Left lung (tissue), 14 donors: ENCODE measurements around the gene BID. TPM values are rescaled to one million over a fixed set of nuclear protein-coding genes. Genes with fewer than 3 reads are reported as not detected.

Experiments used
- ATAC-seq: fragments of 200-7000 bp; cut with Tn5 transposase; one replicate; pipeline ENCODE4 v1.9.1; 2020; ENCODE audit warnings: moderate library complexity
- DNase-seq, 4 donors: peaks; one replicate each; pipeline ENCODE4 v3.0.0-alpha.2; 2013 to 2020
- H3K27ac ChIP-seq, 2 donors: fragments of 200-600 bp; sonication (generic) in 1 of 2; one replicate each; pipeline versions ENCODE4 v1.5.0 to v1.8.0; 2020 to 2021
- H3K27me3 ChIP-seq, 2 donors: fragments of 200-600 bp; sonication (generic) in 1 of 2; one replicate each; pipeline versions ENCODE4 v1.5.0 to v1.8.0; 2020 to 2021
- H3K36me3 ChIP-seq, 2 donors: fragments of 200-600 bp; sonication (generic) in 1 of 2; one replicate each; pipeline versions ENCODE4 v1.5.0 to v1.8.0; 2020 to 2021
- H3K4me1 ChIP-seq, 2 donors: fragments of 200-600 bp; one replicate each; pipeline ENCODE4 v1.8.0; 2021
- H3K4me3 ChIP-seq, 2 donors: fragments of 200-600 bp; sonication (generic) in 1 of 2; one replicate each; pipeline versions ENCODE4 v1.5.0 to v1.8.0; 2020 to 2021; ENCODE audit warnings: mild to moderate bottlenecking in 1 of 2
- H3K9me3 ChIP-seq, 2 donors: fragments of 200-600 bp; sonication (generic) in 1 of 2; one replicate each; pipeline versions ENCODE4 v1.5.0 to v1.8.0; 2020 to 2021
- intact Hi-C, 2 donors: fragments of 100-400 bp; cut with DNase I; formaldehyde crosslinking; loops; one replicate each; pipeline versions ENCODE4 v1.11.2 to v1.14.2; 2022
- long read RNA-seq, 12 donors: library from polyadenylated mRNA in 2 of 12; unstranded in 2 of 12; transcript quantifications; one replicate each; pipeline ENCODE4 v2.0.0 and lab custom pipeline, GENCODE V29; 2019 to 2026
- polyA plus RNA-seq, 6 donors: library from polyadenylated mRNA; unstranded; fragments of 120-200 nt; gene quantifications; one replicate each; pipeline ENCODE4 v1.2.1, GENCODE V29; 2013; ENCODE audit not compliant: insufficient read length in 6 of 6
- total RNA-seq, 2 donors: library from RNA; stranded (reverse); fragmentation: NEBNext Ultra II Directional; extraction: Animal tissue kit (Norgen Biotek cat#: 25700); gene quantifications; one replicate each; pipeline ENCODE4 v1.2.1, GENCODE V29; 2021
- TF ChIP-seq, protein P1 (sequence below), 2 donors: fragments of 200-600 bp; sonication (generic) in 1 of 2; IDR thresholded peaks; one replicate each; pipeline versions ENCODE4 v1.5.0 to v1.8.0; 2021; ENCODE audit warnings: antibody characterized with exemption in 2 of 2
- donor health status: DM: no; HTN: yes; CAD: no.
- donor health status: DM: no; HTN: no; CAD: no.

The BID gene
- total RNA-seq = 10 to 100 TPM; 26.6 to 33.5 TPM
- 10 to 100 TPM; 18.1 to 22.7 (median 19.6) TPM for polyA plus RNA-seq
- long read RNA-seq, donor 1, transcript BID-215 (6 exons, 2,199 nt) = major isoform, 19 of 24 reads
- long read RNA-seq, donor 1, partial matches to known transcripts = 0 of 24 reads
- long read RNA-seq, donor 1, other reads (novel, unspliced or antisense) = 0 of 24 reads
- long read RNA-seq, donor 2, transcript BID-215 (6 exons, 2,199 nt) = major isoform, 12 of 16 reads
- long read RNA-seq, donor 2, partial matches to known transcripts = 0 of 16 reads
- long read RNA-seq, donor 2, other reads (novel, unspliced or antisense) = 0 of 16 reads
- long read RNA-seq, donor 3, transcript BID-215 (6 exons, 2,199 nt) = major isoform, 9 of 17 reads
- long read RNA-seq, donor 3, partial matches to known transcripts = 0 of 17 reads
- long read RNA-seq, donor 3, other reads (novel, unspliced or antisense) = 0 of 17 reads
- long read RNA-seq, donor 4, transcript BID-215 (6 exons, 2,199 nt) = major isoform, 30 of 35 reads
- long read RNA-seq, donor 4, partial matches to known transcripts = 1 of 35 reads
- long read RNA-seq, donor 4, other reads (novel, unspliced or antisense) = 2 of 35 reads
- long read RNA-seq, donor 5, transcript BID-215 (6 exons, 2,199 nt) = major isoform, 13 of 17 reads
- long read RNA-seq, donor 5, partial matches to known transcripts = 0 of 17 reads
- long read RNA-seq, donor 5, other reads (novel, unspliced or antisense) = 0 of 17 reads
- long read RNA-seq, donor 6, transcript BID-215 (6 exons, 2,199 nt) = major isoform, 15 of 19 reads
- long read RNA-seq, donor 6, partial matches to known transcripts = 0 of 19 reads
- long read RNA-seq, donor 6, other reads (novel, unspliced or antisense) = 0 of 19 reads
- long read RNA-seq, donor 7, transcript BID-215 (6 exons, 2,199 nt) = major isoform, 12 of 18 reads
- long read RNA-seq, donor 7, partial matches to known transcripts = 0 of 18 reads
- long read RNA-seq, donor 7, other reads (novel, unspliced or antisense) = 0 of 18 reads
- long read RNA-seq, donor 8, transcript BID-215 (6 exons, 2,199 nt) = major isoform, 14 of 15 reads
- long read RNA-seq, donor 8, partial matches to known transcripts = 0 of 15 reads
- long read RNA-seq, donor 8, other reads (novel, unspliced or antisense) = 0 of 15 reads
- long read RNA-seq, donor 9 = 0 reads
- long read RNA-seq, donor 10, transcript BID-215 (6 exons, 2,199 nt) = major isoform, 51 of 61 reads
- long read RNA-seq, donor 10, partial matches to known transcripts = 2 of 61 reads
- long read RNA-seq, donor 10, other reads (novel, unspliced or antisense) = 3 of 61 reads
- long read RNA-seq, donor 11, transcript BID-201 (6 exons, 2,495 nt) = minor isoform, 8 of 31 reads
- long read RNA-seq, donor 11, transcript BID-203 (4 exons, 1,879 nt) = minor isoform, 5 of 31 reads
- long read RNA-seq, donor 11, transcript BID-215 (6 exons, 2,199 nt) = major isoform, 14 of 31 reads
- long read RNA-seq, donor 11, partial matches to known transcripts = 0 of 31 reads
- long read RNA-seq, donor 11, other reads (novel, unspliced or antisense) = 0 of 31 reads
- long read RNA-seq, donor 12, transcript BID-215 (6 exons, 2,199 nt) = major isoform, 12 of 12 reads
- long read RNA-seq, donor 12, partial matches to known transcripts = 0 of 12 reads
- long read RNA-seq, donor 12, other reads (novel, unspliced or antisense) = 0 of 12 reads

- ATAC-seq (peak; percentile 53), DNase-seq (peak in 2 of 4 donors; percentile 69 to 96)
- no peaks in the 10 kb centered on the region for H3K27me3 ChIP-seq
- H3K9me3 ChIP-seq = no peaks in the 10 kb centered on the region
- peak within 1 kb of the TSS; percentile 48 to 97 for H3K27ac ChIP-seq
- peak within 1 kb of the TSS; percentile 64 to 86 for H3K4me3 ChIP-seq
- peaks cover 7 to 88% of the 10 kb centered on the region in 2 donors for H3K4me1 ChIP-seq
- no peaks in the 10 kb centered on the region for H3K36me3 ChIP-seq
- TF ChIP-seq, protein P1, sequence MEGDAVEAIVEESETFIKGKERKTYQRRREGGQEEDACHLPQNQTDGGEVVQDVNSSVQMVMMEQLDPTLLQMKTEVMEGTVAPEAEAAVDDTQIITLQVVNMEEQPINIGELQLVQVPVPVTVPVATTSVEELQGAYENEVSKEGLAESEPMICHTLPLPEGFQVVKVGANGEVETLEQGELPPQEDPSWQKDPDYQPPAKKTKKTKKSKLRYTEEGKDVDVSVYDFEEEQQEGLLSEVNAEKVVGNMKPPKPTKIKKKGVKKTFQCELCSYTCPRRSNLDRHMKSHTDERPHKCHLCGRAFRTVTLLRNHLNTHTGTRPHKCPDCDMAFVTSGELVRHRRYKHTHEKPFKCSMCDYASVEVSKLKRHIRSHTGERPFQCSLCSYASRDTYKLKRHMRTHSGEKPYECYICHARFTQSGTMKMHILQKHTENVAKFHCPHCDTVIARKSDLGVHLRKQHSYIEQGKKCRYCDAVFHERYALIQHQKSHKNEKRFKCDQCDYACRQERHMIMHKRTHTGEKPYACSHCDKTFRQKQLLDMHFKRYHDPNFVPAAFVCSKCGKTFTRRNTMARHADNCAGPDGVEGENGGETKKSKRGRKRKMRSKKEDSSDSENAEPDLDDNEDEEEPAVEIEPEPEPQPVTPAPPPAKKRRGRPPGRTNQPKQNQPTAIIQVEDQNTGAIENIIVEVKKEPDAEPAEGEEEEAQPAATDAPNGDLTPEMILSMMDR (IDR thresholded peaks at IDR 0.05) = no peak
- intact Hi-C loops = loop anchor here in 1 of 2 donors (10.0 kb wide), 1 partner anchor 130 kb away; no protein-coding TSS in a partner anchor
Observed at GRCh38 chr22:17774206-17774925, at the start of gene BID. Gene BID (minus strand): TSS chr22:17774469. CDS start chr22:17750116, 24,353 bp downstream.

DNA sequence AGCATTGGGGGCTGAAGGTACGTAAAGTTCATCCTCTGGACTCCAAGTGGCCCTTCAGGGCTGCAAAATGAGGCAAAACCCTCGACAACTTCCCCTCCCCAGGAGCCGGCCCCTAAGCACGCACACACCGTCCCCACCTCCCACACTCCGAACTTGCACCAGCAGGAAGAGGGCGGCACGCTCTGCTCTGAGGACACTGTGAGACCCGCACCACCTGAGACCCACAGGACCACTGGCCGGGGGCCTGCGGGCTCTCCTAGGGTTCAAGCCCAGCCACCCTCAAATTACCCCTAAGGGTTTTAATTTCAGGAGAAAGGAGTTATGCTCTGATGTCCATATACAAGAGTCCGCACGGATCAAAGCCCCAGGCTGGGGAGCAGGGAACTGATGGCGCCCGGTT is 49.7 kb upstream of the BID start:
- H3K9me3 ChIP-seq = no peaks in the 10 kb centered on the region
- TF ChIP-seq, protein P1 (IDR thresholded peaks at IDR 0.05) = no peak
- H3K4me1 ChIP-seq = no peaks in the 10 kb centered on the region
- H3K27ac ChIP-seq = no peak overlapping the region
- ATAC-seq (no peak), DNase-seq (peak in 1 of 4 donors; percentile 41)
- H3K36me3 ChIP-seq = peaks cover 0 to 11% of the 10 kb centered on the region in 2 donors
- intact Hi-C loops = no loop called here
- H3K27me3 ChIP-seq = no peaks in the 10 kb centered on the region
- H3K4me3 ChIP-seq = no peak overlapping the region

GRCh38 chr22:17823226-17823625 is 49.0 kb upstream of the BID start:
- Histone ChIP-seq H3K4me1 (no peaks in the 10 kb centered on the region), H3K27ac (no peak overlapping the region), H3K9me3 (no peaks in the 10 kb centered on the region), H3K36me3 (peaks cover 0 to 17% of the 10 kb centered on the region in 2 donors), H3K27me3 (no peaks in the 10 kb centered on the region), H3K4me3 (no peak overlapping the region)
- ATAC-seq (no peak), DNase-seq (no peak)
- intact Hi-C loops = no loop called here
- TF ChIP-seq, protein P1 (IDR thresholded peaks at IDR 0.05) = no peak

GRCh38 chr22:17822087-17822486 is 47.8 kb upstream of the BID start:
- DNase-seq (peak in 1 of 4 donors; percentile 64), ATAC-seq (no peak)
- H3K36me3 ChIP-seq = peaks cover 0 to 27% of the 10 kb centered on the region in 2 donors
- no peaks in the 10 kb centered on the region for H3K9me3 ChIP-seq
- H3K4me1 ChIP-seq = no peaks in the 10 kb centered on the region
- TF ChIP-seq, protein P1 (IDR thresholded peaks at IDR 0.05) = no peak
- no peak overlapping the region for H3K4me3 ChIP-seq
- no peak overlapping the region for H3K27ac ChIP-seq
- no peaks in the 10 kb centered on the region for H3K27me3 ChIP-seq
- intact Hi-C loops = no loop called here
